Loucy (cell line): ENCODE measurements around the gene DTNB.

ENCODE experiments used
- H2AFZ ChIP-seq: fragments of 200-600 bp; sonication (generic); 2 replicates; pipeline ENCODE4 v1.6.0; 2016; ENCODE audit warnings: antibody characterized with exemption, mild to moderate bottlenecking, low read length, moderate library complexity
- H3F3A ChIP-seq: fragments of 200-600 bp; 2 replicates; pipeline ENCODE4 v1.6.0; 2016; ENCODE audit warnings: antibody characterized with exemption, low read depth, mild to moderate bottlenecking
- H3K27me3 ChIP-seq: fragments of 200-600 bp; sonication (generic); 2 replicates; pipeline ENCODE4 v1.6.1; 2014; ENCODE audit warnings: low read length, mild to moderate bottlenecking; ENCODE audit not compliant: insufficient read depth, poor library complexity, severe bottlenecking
- H3K36me3 ChIP-seq: fragments of 200-600 bp; sonication (generic); 2 replicates; pipeline ENCODE4 v1.6.1; 2016; ENCODE audit warnings: low read length; ENCODE audit not compliant: insufficient read depth
- H3K4me1 ChIP-seq: fragments of 200-600 bp; sonication (generic); 2 replicates; pipeline ENCODE4 v1.5.1; 2014; ENCODE audit warnings: low read length, mild to moderate bottlenecking; ENCODE audit not compliant: insufficient read depth, poor library complexity, severe bottlenecking
- H3K4me2 ChIP-seq: fragments of 200-600 bp; sonication (generic); 2 replicates; pipeline ENCODE4 v1.6.0; 2014; ENCODE audit warnings: antibody characterized with exemption, low read length, low read depth, mild to moderate bottlenecking; ENCODE audit not compliant: poor library complexity, severe bottlenecking
- H3K4me3 ChIP-seq: fragments of 200-600 bp; sonication (generic); 2 replicates; pipeline ENCODE4 v1.5.1; 2014; ENCODE audit warnings: low read length, mild to moderate bottlenecking, mixed read lengths; ENCODE audit not compliant: poor library complexity, severe bottlenecking
- H3K79me2 ChIP-seq: fragments of 200-600 bp; sonication (generic); 2 replicates; pipeline ENCODE4 v1.6.1; 2014; ENCODE audit warnings: low read length; ENCODE audit not compliant: insufficient read depth
- H3K9ac ChIP-seq: fragments of 200-600 bp; sonication (generic); 2 replicates; pipeline ENCODE4 v1.6.0; 2014; ENCODE audit warnings: mild to moderate bottlenecking, low read depth, low read length, moderate library complexity; ENCODE audit not compliant: poor library complexity, severe bottlenecking
- H3K9me2 ChIP-seq: fragments of 200-600 bp; sonication (generic); replicated peaks from 2 replicates; pipeline ENCODE4 v1.6.1; 2016; ENCODE audit warnings: low read depth, low read length, mixed read lengths
- H3K9me3 ChIP-seq: fragments of 200-600 bp; sonication (generic); 2 replicates; pipeline ENCODE4 v1.6.1; 2014; ENCODE audit warnings: mild to moderate bottlenecking, antibody characterized with exemption, low read length, low read depth; ENCODE audit not compliant: insufficient read depth
- H4K20me1 ChIP-seq: fragments of 200-600 bp; sonication (generic); 2 replicates; pipeline ENCODE4 v1.6.0; 2014; ENCODE audit warnings: antibody characterized with exemption, low read length, mild to moderate bottlenecking; ENCODE audit not compliant: insufficient read depth, poor library complexity, severe bottlenecking
- EZH2phosphoT487 ChIP-seq: fragments of 200-600 bp; IDR thresholded peaks from 2 replicates; pipeline ENCODE4 v1.6.1; 2018; ENCODE audit warnings: antibody characterized with exemption, mild to moderate bottlenecking, moderate library complexity, borderline replicate concordance
- TF ChIP-seq, protein P1 (sequence below): fragments of 200-600 bp; sonication (generic); conservative IDR thresholded peaks from 2 replicates; pipeline ENCODE4 v1.5.1; 2014; ENCODE audit warnings: mild to moderate bottlenecking, antibody characterized with exemption, low read length

Gene DTNB

DNA sequence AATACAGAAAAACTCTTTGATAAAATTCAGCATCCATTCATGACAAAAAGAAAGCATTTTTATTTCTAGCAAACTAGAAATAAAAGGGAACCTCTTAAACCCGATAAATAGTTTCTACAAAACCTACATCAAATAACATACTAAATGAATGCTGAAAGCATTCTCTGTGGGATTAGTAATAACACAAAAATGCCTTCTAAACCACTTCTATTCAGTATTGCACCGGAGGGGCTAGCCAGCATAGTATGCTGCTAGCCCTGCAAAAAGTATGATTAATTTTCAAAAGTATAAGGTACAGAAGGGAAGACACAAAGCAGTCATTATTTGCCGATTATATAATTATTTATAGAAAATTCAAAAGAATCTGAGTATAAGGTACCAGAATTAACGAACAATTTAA lies 145.2 kb downstream of the DTNB start:
- Histone ChIP-seq H3K4me3 (no peak overlapping the region), H3K9me2 (no peaks in the 10 kb centered on the region), H3F3A (no peaks in the 10 kb centered on the region), H3K27me3 (no peaks in the 10 kb centered on the region), H3K9me3 (no peaks in the 10 kb centered on the region), H3K79me2 (no peaks in the 10 kb centered on the region), H3K4me1 (no peaks in the 10 kb centered on the region), H2AFZ (no peak overlapping the region), H3K36me3 (0 out of 2 replicates have a peak, but pooled peaks cover 4% of the 10 kb centered on the region), H3K4me2 (no peak overlapping the region), H4K20me1 (no peaks in the 10 kb centered on the region), H3K9ac (no peak overlapping the region)
- TF ChIP-seq, protein P1, sequence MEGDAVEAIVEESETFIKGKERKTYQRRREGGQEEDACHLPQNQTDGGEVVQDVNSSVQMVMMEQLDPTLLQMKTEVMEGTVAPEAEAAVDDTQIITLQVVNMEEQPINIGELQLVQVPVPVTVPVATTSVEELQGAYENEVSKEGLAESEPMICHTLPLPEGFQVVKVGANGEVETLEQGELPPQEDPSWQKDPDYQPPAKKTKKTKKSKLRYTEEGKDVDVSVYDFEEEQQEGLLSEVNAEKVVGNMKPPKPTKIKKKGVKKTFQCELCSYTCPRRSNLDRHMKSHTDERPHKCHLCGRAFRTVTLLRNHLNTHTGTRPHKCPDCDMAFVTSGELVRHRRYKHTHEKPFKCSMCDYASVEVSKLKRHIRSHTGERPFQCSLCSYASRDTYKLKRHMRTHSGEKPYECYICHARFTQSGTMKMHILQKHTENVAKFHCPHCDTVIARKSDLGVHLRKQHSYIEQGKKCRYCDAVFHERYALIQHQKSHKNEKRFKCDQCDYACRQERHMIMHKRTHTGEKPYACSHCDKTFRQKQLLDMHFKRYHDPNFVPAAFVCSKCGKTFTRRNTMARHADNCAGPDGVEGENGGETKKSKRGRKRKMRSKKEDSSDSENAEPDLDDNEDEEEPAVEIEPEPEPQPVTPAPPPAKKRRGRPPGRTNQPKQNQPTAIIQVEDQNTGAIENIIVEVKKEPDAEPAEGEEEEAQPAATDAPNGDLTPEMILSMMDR: no peak
- no peak for TF ChIP-seq EZH2phosphoT487

DNA sequence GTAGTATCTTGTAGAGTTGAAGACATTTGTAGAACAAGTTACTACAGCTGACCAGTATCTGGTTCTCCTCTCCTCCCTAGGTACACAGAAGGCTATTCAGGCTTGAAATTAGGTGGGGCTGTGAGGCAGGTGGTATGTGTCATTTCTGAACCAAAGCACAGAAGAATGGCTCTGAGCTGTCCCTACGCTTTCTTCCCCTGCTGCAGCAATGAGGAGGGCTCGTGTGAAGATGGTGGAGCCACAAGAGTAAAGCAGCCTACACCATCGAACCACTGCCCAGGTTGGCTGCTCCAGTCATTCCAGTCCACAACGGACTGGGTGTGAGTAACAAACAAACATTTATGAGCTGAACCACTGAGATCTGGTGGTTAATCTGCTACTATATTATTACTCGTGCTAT lies 148.9 kb downstream of the DTNB start:
- no peaks in the 10 kb centered on the region for H4K20me1 ChIP-seq
- no peaks in the 10 kb centered on the region for H3K9me3 ChIP-seq
- H3K27me3 ChIP-seq: no peaks in the 10 kb centered on the region
- no peak overlapping the region for H2AFZ ChIP-seq
- TF ChIP-seq, protein P1: no peak
- TF ChIP-seq EZH2phosphoT487: no peak
- no peaks in the 10 kb centered on the region for H3F3A ChIP-seq
- H3K36me3 ChIP-seq: 0 out of 2 replicates have a peak, but pooled peaks cover 4% of the 10 kb centered on the region
- no peaks in the 10 kb centered on the region for H3K9me2 ChIP-seq
- H3K4me1 ChIP-seq: no peaks in the 10 kb centered on the region
- H3K4me2 ChIP-seq: no peak overlapping the region
- no peak overlapping the region for H3K9ac ChIP-seq
- no peaks in the 10 kb centered on the region for H3K79me2 ChIP-seq
- H3K4me3 ChIP-seq: no peak overlapping the region

DNA sequence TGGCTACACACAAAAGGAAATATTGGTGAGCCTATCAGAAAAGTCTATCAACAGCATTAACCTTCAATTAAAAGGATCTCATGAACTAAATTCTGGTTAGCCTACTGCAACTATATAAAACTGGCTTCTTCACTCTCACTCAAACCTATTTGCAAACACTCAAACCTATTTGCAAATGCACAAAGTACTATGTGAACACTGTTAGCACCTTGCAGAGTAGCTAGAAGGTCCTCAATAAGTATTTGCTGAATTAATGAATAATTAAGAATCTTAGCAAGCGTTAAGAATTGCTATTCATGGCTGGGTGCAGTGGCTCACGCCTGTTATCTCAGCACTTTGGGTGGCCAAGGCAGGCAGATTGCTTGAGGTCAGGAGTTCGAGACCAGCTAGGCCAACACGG lies 150.3 kb downstream of the DTNB start:
- H3K9me3 ChIP-seq: no peaks in the 10 kb centered on the region
- no peak overlapping the region for H2AFZ ChIP-seq
- no peaks in the 10 kb centered on the region for H3K27me3 ChIP-seq
- H3K9ac ChIP-seq: no peak overlapping the region
- no peak overlapping the region for H3K4me3 ChIP-seq
- H4K20me1 ChIP-seq: no peaks in the 10 kb centered on the region
- H3K4me1 ChIP-seq: no peaks in the 10 kb centered on the region
- H3K4me2 ChIP-seq: no peak overlapping the region
- H3K9me2 ChIP-seq: no peaks in the 10 kb centered on the region
- H3K79me2 ChIP-seq: no peaks in the 10 kb centered on the region
- TF ChIP-seq EZH2phosphoT487: no peak
- TF ChIP-seq, protein P1: no peak
- H3K36me3 ChIP-seq: no peaks in the 10 kb centered on the region
- H3F3A ChIP-seq: no peaks in the 10 kb centered on the region
